ENCODE results near the gene ZBTB46.

ZBTB46 gene

GRCh38 chr20:63740627-63741353, 90.3 kb downstream of the ZBTB46 start:
- no peak for TF ChIP-seq CTCF (IDR thresholded peaks at IDR 0.05)

DNA sequence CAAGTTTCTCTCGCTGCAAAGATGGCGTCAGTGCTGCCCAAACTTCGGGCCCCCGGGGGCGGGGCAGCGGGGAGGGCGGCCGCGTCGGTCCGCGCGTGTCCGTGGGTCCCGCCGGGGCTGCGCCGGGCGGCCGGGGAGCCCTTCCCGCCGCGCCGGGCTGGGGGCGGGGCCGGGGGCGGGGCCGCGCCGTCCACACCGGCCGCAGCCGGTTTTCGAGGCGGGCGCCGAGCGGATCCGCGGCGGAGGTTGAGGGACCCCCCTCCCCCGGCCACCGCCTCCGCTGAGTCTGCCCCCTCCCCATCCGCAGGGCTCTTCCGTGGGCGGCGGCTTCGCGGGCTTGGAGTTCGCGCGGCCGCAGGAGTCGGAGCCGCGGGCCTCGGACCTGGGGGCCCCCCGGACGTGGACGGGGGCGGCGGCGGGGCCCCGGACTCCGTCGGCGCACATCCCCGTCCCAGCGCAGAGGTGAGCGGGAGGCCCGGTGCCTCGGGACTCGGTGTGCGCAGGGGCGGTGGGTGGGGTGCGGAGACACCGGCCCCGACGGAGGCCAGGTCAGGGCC, 90.9 kb downstream of the ZBTB46 start:
- TF ChIP-seq CTCF (IDR thresholded peaks at IDR 0.05) = no peak

DNA sequence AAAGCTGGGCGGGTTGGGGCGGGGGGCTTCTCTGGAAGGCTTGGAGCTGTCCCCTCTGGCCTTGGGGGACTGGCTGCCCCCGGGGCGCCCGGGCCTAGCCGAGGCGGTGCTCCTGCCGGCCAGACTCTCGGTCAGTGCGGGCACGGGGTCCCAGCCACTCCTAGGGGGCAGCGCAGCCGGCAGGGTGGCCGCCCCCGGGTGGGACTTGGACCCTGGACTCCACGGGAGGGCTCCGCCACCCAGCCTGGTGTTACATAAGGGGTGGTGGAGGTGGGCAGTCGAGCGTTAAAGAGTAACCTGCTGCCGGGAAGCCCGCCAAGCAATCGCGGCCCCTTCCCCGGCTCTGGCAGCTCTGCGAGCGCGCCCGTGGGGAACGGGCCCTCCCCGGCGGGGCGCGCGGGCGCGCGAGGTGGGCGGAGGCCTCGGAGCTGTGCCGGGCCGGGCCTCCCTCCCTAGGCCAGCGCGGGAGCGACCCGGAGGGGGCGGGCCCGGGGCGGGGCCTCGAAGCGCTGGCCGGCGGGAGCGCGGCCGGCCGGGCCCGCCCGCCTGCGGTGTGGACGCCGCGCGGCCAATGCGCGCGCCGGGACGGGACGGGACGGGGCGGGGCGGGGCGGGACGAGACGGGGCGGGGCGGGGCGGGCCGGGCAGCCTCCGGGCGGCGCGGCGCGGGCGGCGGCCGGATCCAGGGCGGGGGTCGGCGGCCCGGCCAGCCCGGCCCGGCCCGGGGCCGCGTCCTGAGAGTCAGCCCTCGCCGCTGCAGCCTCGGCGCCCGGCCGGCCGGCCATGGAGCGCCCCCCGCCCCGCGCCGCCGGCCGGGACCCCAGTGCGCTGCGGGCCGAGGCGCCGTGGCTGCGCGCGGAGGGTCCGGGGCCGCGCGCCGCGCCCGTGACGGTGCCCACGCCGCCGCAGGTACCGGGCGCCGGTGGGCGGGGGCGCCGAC, 91.7 kb downstream of the ZBTB46 start, which contains the start of gene SLC2A4RG:
Gene SLC2A4RG (plus strand): TSS at position 647 of the 940 bp plus-strand sequence. CDS start 137 bp downstream, at position 784.
- no peak for TF ChIP-seq CTCF (IDR thresholded peaks at IDR 0.05)

DNA sequence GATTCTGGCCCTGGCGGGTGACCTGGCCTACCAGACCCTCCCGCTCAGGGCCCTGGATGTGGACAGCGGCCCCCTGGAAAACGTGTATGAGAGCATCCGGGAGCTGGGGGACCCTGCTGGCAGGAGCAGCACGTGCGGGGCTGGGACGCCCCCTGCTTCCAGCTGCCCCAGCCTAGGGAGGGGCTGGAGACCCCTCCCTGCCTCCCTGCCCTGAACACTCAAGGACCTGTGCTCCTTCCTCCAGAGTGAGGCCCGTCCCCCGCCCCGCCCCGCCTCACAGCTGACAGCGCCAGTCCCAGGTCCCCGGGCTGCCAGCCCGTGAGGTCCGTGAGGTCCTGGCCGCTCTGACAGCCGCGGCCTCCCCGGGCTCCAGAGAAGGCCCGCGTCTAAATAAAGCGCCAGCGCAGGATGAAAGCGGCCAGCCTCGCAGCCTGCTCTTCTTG, 92.4 kb downstream of the ZBTB46 start:
- no peak for TF ChIP-seq CTCF (IDR thresholded peaks at IDR 0.05)

DNA sequence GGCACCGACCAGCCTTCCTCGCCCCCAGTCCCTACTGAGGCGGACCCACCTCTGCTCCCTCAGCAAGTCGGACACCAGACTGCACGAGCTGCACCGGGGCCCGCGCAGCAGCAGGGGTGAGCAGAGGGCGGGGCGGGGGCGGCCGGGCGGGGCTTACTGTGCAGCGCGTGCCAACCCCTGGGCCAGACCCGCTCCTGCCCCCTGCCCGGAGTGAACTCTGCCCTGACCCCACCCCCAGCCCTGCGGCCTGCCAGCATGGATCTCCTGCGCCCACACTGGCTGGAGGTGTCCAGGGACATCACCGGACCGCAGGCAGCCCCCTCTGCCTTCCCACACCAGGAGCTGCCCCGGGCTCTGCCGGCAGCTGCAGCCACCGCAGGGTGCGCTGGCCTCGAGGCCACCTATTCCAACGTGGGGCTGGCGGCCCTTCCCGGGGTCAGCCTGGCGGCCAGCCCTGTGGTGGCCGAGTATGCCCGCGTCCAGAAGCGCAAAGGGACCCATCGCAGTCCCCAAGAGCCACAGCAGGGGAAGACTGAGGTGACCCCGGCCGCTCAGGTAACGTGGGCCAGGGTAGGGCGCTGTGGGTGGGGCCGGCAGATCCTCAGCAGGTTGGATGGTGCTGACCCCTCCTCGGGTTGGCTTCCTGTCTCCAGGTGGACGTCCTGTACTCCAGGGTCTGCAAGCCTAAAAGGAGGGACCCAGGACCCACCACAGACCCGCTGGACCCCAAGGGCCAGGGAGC, 92.9 kb downstream of the ZBTB46 start:
- no peak for TF ChIP-seq CTCF (IDR thresholded peaks at IDR 0.05)

DNA sequence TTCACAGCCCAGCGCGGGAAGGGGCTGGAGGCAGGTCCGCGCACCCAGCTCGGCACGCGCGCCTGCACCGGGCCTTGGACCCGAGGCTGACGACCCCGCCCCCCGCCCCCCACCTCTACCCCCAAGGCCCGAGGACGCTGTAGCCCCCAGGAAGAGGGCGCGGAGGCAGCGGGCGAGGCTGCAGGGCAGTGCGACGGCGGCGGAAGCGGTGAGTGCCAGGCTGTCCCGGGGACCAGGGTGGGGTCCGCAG, 93.4 kb downstream of the ZBTB46 start:
- no peak for TF ChIP-seq CTCF (IDR thresholded peaks at IDR 0.05)
